B cell (primary cell): ENCODE measurements around the gene HABP2.

Experiments
- CTCF ChIP-seq: fragments of 200-600 bp; IDR thresholded peaks from one replicate; pipeline ENCODE4 v1.8.0; 2022; ENCODE audit warnings: antibody characterized with exemption, mild to moderate bottlenecking
- EZH2 ChIP-seq: IDR thresholded peaks from 2 replicates; pipeline ENCODE4 v1.6.1; 2012; ENCODE audit warnings: borderline replicate concordance, low read depth, mild to moderate bottlenecking, moderate library complexity, low read length; ENCODE audit not compliant: insufficient read depth, poor library complexity, severe bottlenecking

- TF ChIP-seq CTCF (no peak), EZH2 (no peak)
Measured at GRCh38 chr10:113613427-113613826, 60.6 kb downstream of the HABP2 start.
